GM12875 (cell line): ENCODE measurements around the gene ADAMTS6.

Experiments
- H3K4me3 ChIP-seq: one replicate; pipeline ENCODE4 v1.5.1; 2011; ENCODE audit warnings: low read depth, low read length, control low read depth
- TF ChIP-seq, protein P1 (sequence below): IDR thresholded peaks from 2 replicates; pipeline ENCODE4 v1.5.1; 2011; ENCODE audit warnings: low read depth, mild to moderate bottlenecking, control low read depth, inconsistent platforms, low read length, moderate library complexity, borderline replicate concordance; ENCODE audit not compliant: insufficient read depth

ADAMTS6 gene

DNA sequence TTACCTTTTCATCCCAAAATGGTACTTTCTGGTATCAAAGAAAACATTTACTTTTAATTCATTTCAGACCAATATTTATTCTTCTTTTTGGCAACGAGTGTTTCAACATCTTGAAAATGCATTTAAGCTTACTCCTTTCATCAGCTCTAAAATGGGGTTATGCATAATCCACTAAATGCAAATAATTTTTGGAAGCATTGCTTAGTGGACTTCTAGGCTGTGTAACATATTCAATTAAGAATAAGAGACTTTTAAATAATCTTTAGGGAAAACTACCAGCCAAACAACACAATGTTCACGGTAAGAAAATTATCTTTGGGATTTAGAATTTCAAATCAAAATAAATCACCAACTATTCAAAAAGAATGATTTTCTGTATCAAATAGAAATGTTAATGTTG, 118.2 kb downstream of the ADAMTS6 start:
- TF ChIP-seq, protein P1, sequence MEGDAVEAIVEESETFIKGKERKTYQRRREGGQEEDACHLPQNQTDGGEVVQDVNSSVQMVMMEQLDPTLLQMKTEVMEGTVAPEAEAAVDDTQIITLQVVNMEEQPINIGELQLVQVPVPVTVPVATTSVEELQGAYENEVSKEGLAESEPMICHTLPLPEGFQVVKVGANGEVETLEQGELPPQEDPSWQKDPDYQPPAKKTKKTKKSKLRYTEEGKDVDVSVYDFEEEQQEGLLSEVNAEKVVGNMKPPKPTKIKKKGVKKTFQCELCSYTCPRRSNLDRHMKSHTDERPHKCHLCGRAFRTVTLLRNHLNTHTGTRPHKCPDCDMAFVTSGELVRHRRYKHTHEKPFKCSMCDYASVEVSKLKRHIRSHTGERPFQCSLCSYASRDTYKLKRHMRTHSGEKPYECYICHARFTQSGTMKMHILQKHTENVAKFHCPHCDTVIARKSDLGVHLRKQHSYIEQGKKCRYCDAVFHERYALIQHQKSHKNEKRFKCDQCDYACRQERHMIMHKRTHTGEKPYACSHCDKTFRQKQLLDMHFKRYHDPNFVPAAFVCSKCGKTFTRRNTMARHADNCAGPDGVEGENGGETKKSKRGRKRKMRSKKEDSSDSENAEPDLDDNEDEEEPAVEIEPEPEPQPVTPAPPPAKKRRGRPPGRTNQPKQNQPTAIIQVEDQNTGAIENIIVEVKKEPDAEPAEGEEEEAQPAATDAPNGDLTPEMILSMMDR, result no peak
- H3K4me3 ChIP-seq, result no peak overlapping the region

DNA sequence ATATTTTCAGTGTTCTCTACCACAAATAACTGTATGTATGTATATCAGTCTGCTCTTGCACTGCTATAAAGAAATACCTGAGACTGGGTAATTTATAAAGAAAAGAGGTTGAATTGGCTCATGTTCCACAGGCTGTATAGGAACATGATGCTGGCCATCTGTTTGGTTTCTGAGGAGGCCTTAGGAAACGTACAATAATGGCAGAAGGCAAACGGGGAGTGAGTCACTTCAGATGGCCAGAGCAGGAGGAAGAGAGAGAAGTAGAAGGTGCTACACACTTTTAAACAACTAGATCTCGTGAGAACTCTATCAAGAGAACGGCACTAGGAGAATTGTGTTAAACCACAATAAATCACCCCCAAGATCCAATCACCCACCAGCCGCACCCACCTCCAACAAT, 121.7 kb downstream of the ADAMTS6 start:
- TF ChIP-seq, protein P1, result no peak
- H3K4me3 ChIP-seq, result no peak overlapping the region

DNA sequence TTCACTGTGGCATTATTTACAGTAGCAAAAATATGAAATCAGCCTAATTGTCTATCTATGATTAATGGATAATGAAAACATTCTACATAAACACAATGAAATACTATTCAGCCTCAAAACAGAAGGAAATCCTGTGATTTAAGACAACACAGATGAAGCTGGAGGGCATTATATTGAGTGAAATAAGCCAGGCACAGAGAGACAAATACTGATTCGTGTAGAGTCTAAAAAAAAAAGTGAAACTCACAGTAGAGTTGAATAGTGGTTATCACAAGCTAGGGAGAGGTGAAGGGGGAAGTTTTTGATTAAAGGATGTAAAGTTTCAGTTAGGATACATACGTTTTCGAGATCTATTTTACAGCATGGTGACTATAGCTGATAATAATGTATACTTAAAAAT, 122.2 kb downstream of the ADAMTS6 start:
- no peak overlapping the region for H3K4me3 ChIP-seq
- TF ChIP-seq, protein P1, result no peak

DNA sequence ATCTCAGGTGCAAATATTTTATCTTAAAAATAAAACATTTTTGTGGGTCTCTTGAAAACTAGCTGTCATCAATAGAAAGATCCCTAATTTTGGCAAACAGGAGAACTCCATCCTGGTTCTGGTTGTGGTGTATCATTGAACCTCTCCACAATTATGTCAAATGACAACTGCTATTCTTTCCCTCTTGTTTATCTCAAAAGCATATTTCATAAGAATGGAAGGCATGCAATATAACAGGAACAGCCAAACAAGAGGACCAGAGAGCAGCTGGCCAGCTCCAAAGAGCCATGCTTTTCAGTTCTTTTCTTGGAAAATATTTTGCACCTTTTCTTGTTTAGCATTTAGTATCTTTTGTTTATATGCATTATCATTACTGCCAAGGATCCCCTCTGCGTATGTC, 125.4 kb downstream of the ADAMTS6 start:
- TF ChIP-seq, protein P1, result no peak
- H3K4me3 ChIP-seq, result no peak overlapping the region

DNA sequence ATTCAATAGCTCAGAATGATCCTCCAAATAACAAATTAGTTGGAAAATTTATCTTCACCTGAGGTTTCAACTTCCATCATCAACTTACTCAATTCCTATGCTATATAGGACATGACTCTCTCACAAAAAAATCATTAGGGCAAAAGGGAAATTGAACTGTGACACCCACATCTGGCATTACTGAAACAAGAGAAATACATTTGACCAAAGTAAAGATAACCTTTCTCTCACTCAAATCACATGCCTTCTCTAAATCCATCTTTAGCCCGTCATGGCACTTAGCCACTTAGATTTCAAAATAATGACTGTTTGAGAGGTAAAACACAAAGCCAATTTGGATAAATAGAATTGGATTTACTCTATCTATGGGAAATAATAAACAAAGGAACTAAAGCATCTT, 126.4 kb downstream of the ADAMTS6 start:
- no peak overlapping the region for H3K4me3 ChIP-seq
- TF ChIP-seq, protein P1, result no peak

DNA sequence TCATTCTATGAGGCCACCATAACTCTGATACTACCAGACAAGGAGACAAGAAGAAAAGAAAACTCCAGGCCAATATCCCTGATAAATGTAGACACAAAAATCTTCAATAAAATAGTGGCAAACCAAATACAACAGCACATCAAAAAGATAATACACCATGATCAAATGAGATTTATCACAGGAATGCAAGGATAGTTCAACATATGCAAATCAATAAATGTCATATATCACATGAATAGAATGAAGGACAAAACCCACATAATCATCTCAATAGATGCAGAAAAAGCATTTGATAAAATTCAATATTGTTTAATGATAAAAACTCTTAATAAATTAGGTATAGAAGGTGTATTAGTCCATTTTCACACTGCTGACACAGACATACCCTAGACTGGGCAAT, 139.9 kb downstream of the ADAMTS6 start:
- TF ChIP-seq, protein P1, result no peak

DNA sequence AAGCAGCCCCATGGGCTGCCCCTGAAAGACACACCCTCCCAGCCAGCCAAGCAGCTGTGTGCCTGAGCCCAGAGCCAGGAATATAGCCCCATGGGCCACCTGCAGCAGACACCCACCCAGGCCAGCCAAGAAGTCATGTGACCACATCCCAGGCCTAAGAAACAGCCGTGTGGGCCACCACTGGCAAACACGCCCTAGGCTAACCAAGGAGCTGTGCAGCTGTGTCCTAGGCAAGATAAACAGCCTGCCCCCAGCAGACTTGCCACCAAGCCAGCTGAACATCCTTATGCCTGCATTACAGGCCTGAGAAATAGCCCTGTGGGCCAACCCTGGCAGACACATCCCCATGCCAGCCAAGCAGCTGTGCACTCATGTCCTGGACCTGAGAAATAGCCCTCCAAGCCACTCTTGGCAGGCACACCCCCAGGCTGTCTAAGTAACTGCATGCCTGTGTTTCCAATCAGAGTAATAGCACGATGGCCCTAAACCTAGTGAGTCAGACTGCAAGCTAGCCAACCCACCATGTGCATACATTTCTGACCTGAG, 143.0 kb downstream of the ADAMTS6 start:
- no peak overlapping the region for H3K4me3 ChIP-seq
- TF ChIP-seq, protein P1, result no peak

More for the DNA sequence above, 139.9 kb downstream of the ADAMTS6 start:
- H3K4me3 ChIP-seq, result no peak overlapping the region
